Chondrocyte (in vitro differentiated cells): ENCODE data around the gene DSE. TPM values are rescaled to one million over a fixed set of nuclear protein-coding genes. Genes with fewer than 3 reads are reported as not detected.

Experiments
- DNase-seq: peaks from one replicate; pipeline ENCODE4 v3.0.0; 2021; ENCODE audit warnings: mixed read lengths, low spot score
- H3K27ac Mint-ChIP-seq: one replicate; pipeline ENCODE4 v1.8.0; 2021; ENCODE audit warnings: mild to moderate bottlenecking, moderate library complexity, mixed read lengths; ENCODE audit not compliant: unreplicated experiment
- H3K27me3 Mint-ChIP-seq: 2 replicates; pipeline ENCODE4 v1.8.0; 2021; ENCODE audit warnings: low read depth, mixed read lengths
- H3K36me3 Mint-ChIP-seq: 2 replicates; pipeline ENCODE4 v1.8.0; 2021; ENCODE audit warnings: low read depth, mixed read lengths
- H3K4me1 Mint-ChIP-seq: 2 replicates; pipeline ENCODE4 v1.8.0; 2021; ENCODE audit warnings: low read depth, mild to moderate bottlenecking, mixed read lengths
- H3K4me3 Mint-ChIP-seq: one replicate; pipeline ENCODE4 v1.8.0; 2021; ENCODE audit warnings: mild to moderate bottlenecking, moderate library complexity, mixed read lengths; ENCODE audit not compliant: unreplicated experiment
- H3K9me3 Mint-ChIP-seq: 2 replicates; pipeline ENCODE4 v1.8.0; 2021; ENCODE audit warnings: low read depth, mixed read lengths
- total RNA-seq: library from RNA; stranded (reverse); gene quantifications from 3 replicates; pipeline ENCODE4 v1.2.1, GENCODE V29; 2021
- TF ChIP-seq, protein P1 (sequence below): fragments of 200-600 bp; sonication (generic); IDR thresholded peaks from 2 replicates; pipeline ENCODE4 v1.5.0; 2021; ENCODE audit warnings: antibody characterized with exemption, mild to moderate bottlenecking, moderate library complexity

The DSE gene
- total RNA-seq, 1 donor from 2014 or later = 78.0 TPM

DNA sequence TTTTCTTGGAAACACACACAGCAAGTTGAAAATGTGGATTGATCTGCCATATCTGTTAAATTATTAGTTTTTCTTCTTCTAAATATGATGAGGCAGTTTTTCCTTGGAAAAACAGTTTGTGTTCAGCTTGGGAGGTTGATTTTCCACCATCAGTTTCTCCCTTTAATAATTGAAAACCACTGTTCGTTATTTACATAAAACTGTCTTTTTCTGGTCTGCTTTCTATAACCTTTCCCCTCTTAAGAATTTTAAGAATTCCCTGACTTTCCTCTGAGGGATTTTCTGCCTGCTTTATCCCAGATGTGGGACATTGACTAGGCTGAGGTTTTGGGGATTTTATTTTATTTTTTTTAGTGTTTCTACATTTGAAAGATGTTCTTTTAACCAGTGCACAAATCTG lies 27.2 kb downstream of the DSE start:
- peaks cover 92% of the 10 kb centered on the region for H3K4me1 Mint-ChIP-seq
- DNase-seq = no peak
- no peaks in the 10 kb centered on the region for H3K9me3 Mint-ChIP-seq
- TF ChIP-seq, protein P1, sequence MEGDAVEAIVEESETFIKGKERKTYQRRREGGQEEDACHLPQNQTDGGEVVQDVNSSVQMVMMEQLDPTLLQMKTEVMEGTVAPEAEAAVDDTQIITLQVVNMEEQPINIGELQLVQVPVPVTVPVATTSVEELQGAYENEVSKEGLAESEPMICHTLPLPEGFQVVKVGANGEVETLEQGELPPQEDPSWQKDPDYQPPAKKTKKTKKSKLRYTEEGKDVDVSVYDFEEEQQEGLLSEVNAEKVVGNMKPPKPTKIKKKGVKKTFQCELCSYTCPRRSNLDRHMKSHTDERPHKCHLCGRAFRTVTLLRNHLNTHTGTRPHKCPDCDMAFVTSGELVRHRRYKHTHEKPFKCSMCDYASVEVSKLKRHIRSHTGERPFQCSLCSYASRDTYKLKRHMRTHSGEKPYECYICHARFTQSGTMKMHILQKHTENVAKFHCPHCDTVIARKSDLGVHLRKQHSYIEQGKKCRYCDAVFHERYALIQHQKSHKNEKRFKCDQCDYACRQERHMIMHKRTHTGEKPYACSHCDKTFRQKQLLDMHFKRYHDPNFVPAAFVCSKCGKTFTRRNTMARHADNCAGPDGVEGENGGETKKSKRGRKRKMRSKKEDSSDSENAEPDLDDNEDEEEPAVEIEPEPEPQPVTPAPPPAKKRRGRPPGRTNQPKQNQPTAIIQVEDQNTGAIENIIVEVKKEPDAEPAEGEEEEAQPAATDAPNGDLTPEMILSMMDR = no peak
- H3K27ac Mint-ChIP-seq = peak overlapping the region; percentile 99
- H3K36me3 Mint-ChIP-seq = no peaks in the 10 kb centered on the region
- no peaks in the 10 kb centered on the region for H3K27me3 Mint-ChIP-seq
- H3K4me3 Mint-ChIP-seq = peak overlapping the region; percentile 49

DNA sequence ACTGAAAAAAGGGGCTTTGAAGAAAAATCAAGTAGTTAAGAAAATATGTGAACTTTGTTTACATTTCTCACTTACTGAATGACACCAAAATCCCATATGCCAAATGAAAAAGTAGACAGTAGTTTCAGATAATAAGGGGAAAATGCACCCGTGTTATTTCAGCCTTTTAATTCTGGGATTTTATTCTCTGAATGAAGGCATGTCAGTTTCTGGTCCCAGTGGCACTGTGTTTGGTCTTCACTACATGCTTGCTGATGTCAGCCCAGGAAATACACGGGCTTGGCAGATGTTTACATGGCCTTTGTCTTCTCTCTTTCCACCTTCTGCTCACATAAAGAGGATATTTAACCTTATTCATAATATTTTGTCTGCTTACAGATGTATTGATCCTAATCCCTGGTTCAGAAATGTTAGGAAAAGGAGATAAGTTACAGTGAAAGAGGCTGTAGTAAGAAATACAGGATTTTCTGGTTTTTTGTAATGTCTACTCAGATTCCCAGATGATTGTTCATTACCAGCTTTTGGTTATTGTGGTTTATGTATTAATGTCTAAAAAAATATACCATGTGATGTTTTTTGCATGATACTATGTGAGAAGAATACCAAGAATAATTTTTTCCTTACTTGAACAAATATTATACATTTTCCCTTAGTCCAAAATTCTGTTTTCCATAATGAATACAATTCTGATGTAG lies 27.7 kb downstream of the DSE start:
- no peak for DNase-seq
- Mint-ChIP-seq H3K36me3 (no peaks in the 10 kb centered on the region), H3K27me3 (no peaks in the 10 kb centered on the region), H3K27ac (peak overlapping the region; percentile 99), H3K9me3 (no peaks in the 10 kb centered on the region), H3K4me3 (peak overlapping the region; percentile 50), H3K4me1 (peaks cover 88% of the 10 kb centered on the region)
- TF ChIP-seq, protein P1 = no peak

DNA sequence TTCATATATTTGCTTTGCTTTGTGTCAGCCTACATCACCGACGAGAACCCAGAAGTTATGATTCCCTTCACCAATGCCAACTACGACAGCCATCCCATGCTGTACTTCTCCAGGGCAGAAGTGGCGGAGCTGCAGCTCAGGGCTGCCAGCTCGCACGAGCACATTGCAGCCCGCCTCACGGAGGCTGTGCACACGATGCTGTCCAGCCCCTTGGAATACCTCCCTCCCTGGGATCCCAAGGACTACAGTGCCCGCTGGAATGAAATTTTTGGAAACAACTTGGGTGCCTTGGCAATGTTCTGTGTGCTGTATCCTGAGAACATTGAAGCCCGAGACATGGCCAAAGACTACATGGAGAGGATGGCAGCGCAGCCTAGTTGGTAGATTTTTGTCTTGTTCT lies 28.5 kb downstream of the DSE start:
- no peak for DNase-seq
- H3K27ac Mint-ChIP-seq = peak overlapping the region; percentile 99
- TF ChIP-seq, protein P1 = no peak
- peak overlapping the region; percentile 69 for H3K4me3 Mint-ChIP-seq
- H3K9me3 Mint-ChIP-seq = no peaks in the 10 kb centered on the region
- peaks cover 83% of the 10 kb centered on the region for H3K4me1 Mint-ChIP-seq
- no peaks in the 10 kb centered on the region for H3K27me3 Mint-ChIP-seq
- no peaks in the 10 kb centered on the region for H3K36me3 Mint-ChIP-seq

DNA sequence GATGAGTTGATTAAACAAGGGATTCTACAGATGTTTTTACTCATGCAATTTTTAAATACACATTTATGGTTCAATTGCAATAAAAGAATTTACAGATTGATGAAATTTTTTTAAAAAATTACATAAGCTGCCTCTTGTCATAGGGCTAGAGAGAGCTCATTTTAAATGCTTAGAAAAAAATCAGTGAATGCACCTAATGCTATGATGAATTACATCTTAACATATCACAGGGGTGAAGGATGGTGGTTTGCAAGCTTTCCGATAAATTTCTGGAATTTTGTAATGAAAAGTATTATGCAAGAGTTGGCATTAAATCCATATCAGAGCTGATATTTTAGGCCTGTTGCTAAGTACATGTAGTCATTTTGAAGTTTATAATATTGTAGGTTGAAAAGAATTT lies 29.6 kb downstream of the DSE start:
- TF ChIP-seq, protein P1 = no peak
- peaks cover 86% of the 10 kb centered on the region for H3K4me1 Mint-ChIP-seq
- DNase-seq = no peak
- no peaks in the 10 kb centered on the region for H3K9me3 Mint-ChIP-seq
- no peaks in the 10 kb centered on the region for H3K36me3 Mint-ChIP-seq
- peak overlapping the region; percentile 99 for H3K27ac Mint-ChIP-seq
- H3K27me3 Mint-ChIP-seq = no peaks in the 10 kb centered on the region
- no peak overlapping the region for H3K4me3 Mint-ChIP-seq

DNA sequence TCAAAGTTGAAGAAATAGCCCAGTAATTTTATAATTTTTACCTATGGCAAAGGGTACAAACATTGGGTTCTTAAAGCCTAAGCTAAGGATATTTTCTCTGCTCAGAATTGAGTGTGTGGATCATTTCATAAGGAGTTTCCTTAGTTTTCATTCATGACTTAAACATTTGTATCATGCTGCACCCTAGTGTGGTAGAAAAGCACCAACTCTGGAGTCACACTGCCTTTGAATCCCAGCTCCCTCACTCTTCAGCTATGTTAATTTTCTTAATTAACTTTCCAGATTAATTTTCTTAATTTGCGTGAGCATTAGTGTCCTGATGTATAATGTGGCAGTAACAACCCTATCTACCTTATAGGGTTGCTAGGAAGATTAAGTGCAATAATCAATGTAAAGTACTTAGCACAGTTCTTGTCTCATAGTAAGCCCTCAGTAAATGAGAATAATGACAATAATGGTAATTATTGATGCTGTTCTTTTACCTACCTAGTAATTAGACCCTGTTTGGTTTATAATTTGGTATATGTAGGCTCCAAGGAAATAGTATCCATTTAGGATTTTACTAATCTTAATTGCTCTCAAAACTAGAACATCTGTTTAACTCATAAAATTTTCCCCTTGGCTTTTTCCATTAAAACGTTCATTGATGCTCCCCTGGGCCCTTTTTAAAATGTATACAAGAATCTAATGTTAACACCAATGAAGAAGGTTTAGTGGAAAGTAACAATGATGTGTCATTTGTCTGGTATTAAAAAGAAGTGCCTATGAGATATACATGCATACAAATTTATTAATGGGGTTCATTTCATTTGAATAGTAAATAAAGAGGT lies 31.6 kb downstream of the DSE start:
- TF ChIP-seq, protein P1 = peak; percentile 52
- no peaks in the 10 kb centered on the region for H3K9me3 Mint-ChIP-seq
- peaks cover 87% of the 10 kb centered on the region for H3K4me1 Mint-ChIP-seq
- no peaks in the 10 kb centered on the region for H3K27me3 Mint-ChIP-seq
- no peak for DNase-seq
- H3K27ac Mint-ChIP-seq = no peak overlapping the region
- H3K4me3 Mint-ChIP-seq = no peak overlapping the region
- H3K36me3 Mint-ChIP-seq = no peaks in the 10 kb centered on the region
